ENCODE data around the gene RNF167. TPM values are rescaled to one million over a fixed set of nuclear protein-coding genes. Genes with fewer than 3 reads are reported as not detected.
A peak's percentile ranks its signal among the peaks of the same experiment; 100 is the strongest.

The RNF167 gene
- total and polyA plus RNA-seq, 2 donors (not counting 3 experiments of a cell fraction or from before 2014, with no cell fraction given) = 60.2 to 87.6 TPM

DNA sequence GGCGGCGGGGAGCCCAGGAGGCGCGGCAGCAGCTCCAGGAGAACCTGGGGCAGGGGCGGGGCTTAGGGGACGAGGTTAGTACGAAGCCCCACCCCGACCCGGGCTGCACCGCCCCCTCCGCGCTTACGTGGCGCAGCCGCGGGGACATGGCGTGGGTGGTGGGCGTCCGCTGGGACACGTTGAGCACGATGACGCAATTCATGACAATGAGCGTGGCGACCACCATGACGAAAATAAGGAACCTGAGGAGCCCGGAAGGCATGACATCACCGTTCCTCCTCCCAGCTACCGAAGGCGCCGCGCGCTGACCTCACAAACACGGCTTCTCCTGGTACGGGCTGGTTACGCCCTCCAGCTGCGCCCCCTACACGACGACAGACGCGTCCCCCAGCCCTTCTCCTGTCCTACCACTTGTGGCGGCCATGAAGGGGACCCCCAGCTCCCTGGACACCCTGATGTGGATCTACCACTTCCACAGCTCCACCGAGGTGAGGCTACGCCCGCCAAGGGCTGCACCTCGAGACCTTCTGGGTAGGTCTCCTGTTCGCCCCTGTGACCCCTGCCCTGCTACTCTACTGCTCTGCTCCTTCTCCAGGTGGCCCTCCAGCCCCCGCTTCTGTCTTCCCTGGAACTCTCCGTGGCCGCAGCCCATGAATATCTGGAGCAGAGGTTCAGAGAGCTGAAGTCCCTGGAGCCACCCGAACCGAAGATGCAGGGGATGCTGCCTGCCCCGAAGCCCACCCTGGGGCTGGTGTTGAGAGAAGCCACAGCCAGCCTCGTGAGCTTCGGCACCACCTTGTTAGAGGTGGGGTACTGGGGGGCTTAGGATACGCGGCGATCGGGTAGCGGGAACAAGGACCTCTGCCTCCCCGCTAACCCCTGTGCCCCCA, 40.5 kb upstream of the RNF167 start, which contains the start of gene C17orf107:
C17orf107 (plus strand) TSS at position 196 of the 890 bp plus-strand sequence; CDS start at position 423, 227 bp downstream.
- peaks cover 10% of the 10 kb centered on the region for H3K4me1 ChIP-seq (ENCODE audit: control insufficient read depth, extremely low read depth, insufficient read depth, low read length)
- H3K9me3 ChIP-seq (replicated peaks; ENCODE audit: control insufficient read depth, insufficient read depth, low read length) = no peaks in the 10 kb centered on the region
- peak; percentile 76 for DNase-seq (ENCODE audit: low read depth, low spot score)
- peak; percentile 28 for FAIRE-seq
- H3K9me1 ChIP-seq (replicated peaks; ENCODE audit: control insufficient read depth, extremely low read depth, insufficient read depth, low read length) = no peaks in the 10 kb centered on the region
- no peak within 1 kb of the TSS for H3K27ac ChIP-seq (ENCODE audit: insufficient read depth, low read depth, low read length)
- ChIA-PET CTCF (interaction anchor here (0.5 to 6.9 kb wide), 10 partner anchors 10 to 191 kb away, joined by 3 to 70 read pairs (median 5); partner anchors contain the start of genes ARRB2, MED11 and PSMB6), POLR2A (interaction anchor here (0.6 kb wide), 1 partner anchor 117 kb away, joined by 4 read pairs; no protein-coding TSS in a partner anchor)
- dilution Hi-C loops (cut with MboI; ENCODE audit: extremely low pct_ligation_motif_present, low sequenced_read_pairs) (no loop called here), intact Hi-C loops (cut with micrococcal nuclease) (loop anchor here (5.0 kb wide), 2 partner anchors 112 to 167 kb away; partner anchors contain the start of genes GLTPD2, MED11 and VMO1)
- no TSS peak for BruUV-seq (replicated peaks)
- peak within 1 kb of the TSS in 2 of 3 experiments; percentile 12 to 32 for H3K4me3 ChIP-seq (replicated peaks in 1 of 3; ENCODE audit: insufficient read depth in 1 of 3, low read depth in 1 of 3, low read length in 3 of 3)
- TF ChIP-seq POLR2A (IDR thresholded peaks at IDR 0.05; ENCODE audit: low read depth, low read length) (peak; percentile 19), MYC (IDR thresholded peaks at IDR 0.05; ENCODE audit: low read depth, low read length) (no peak), FOS (IDR thresholded peaks at IDR 0.05; ENCODE audit: borderline replicate concordance, insufficient read depth, low read length) (no peak), GATA2 (IDR thresholded peaks at IDR 0.05; ENCODE audit: insufficient read depth, insufficient read length, low read depth, low read length) (no peak), POLR2AphosphoS5 (IDR thresholded peaks at IDR 0.05; ENCODE audit: insufficient read depth, low read depth, low read length) (peak; percentile 55), EZH2 (IDR thresholded peaks at IDR 0.05; ENCODE audit: borderline replicate concordance, low read depth, low read length, severe bottlenecking) (peak; percentile 30), JUN (IDR thresholded peaks at IDR 0.05; ENCODE audit: borderline replicate concordance, insufficient read depth, insufficient read length, low read depth) (peak; percentile 50)
- TF ChIP-seq, protein P1, sequence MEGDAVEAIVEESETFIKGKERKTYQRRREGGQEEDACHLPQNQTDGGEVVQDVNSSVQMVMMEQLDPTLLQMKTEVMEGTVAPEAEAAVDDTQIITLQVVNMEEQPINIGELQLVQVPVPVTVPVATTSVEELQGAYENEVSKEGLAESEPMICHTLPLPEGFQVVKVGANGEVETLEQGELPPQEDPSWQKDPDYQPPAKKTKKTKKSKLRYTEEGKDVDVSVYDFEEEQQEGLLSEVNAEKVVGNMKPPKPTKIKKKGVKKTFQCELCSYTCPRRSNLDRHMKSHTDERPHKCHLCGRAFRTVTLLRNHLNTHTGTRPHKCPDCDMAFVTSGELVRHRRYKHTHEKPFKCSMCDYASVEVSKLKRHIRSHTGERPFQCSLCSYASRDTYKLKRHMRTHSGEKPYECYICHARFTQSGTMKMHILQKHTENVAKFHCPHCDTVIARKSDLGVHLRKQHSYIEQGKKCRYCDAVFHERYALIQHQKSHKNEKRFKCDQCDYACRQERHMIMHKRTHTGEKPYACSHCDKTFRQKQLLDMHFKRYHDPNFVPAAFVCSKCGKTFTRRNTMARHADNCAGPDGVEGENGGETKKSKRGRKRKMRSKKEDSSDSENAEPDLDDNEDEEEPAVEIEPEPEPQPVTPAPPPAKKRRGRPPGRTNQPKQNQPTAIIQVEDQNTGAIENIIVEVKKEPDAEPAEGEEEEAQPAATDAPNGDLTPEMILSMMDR (IDR thresholded peaks at IDR 0.05; ENCODE audit: extremely low read depth in 1 of 2, insufficient read depth in 1 of 2, low read depth in 1 of 2, low read length in 2 of 2) = no peak
- TF ChIP-seq, protein P2, sequence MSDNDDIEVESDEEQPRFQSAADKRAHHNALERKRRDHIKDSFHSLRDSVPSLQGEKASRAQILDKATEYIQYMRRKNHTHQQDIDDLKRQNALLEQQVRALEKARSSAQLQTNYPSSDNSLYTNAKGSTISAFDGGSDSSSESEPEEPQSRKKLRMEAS (IDR thresholded peaks at IDR 0.05; ENCODE audit: insufficient read depth, insufficient read length) = no peak
- peak within 1 kb of the TSS; percentile 67 for H3K4me2 ChIP-seq (ENCODE audit: insufficient read depth, low read length)
- peaks cover 0 to 24% of the 10 kb centered on the region in 2 experiments for H3K36me3 ChIP-seq (ENCODE audit: control insufficient read depth in 2 of 2, extremely low read depth in 1 of 2, insufficient read depth in 2 of 2, low read length in 2 of 2)
- H4K20me1 ChIP-seq (replicated peaks; ENCODE audit: control insufficient read depth, extremely low read depth, insufficient read depth, low read length) = no peaks in the 10 kb centered on the region
- peak within 1 kb of the TSS; percentile 34 for H3K9ac ChIP-seq (replicated peaks; ENCODE audit: extremely low read depth, insufficient read depth, low read length)
- no peaks in the 10 kb centered on the region for H3K79me2 ChIP-seq (ENCODE audit: control insufficient read depth, insufficient read depth, low read length)
- H2AFZ ChIP-seq (ENCODE audit: low read depth, low read length) = peak within 1 kb of the TSS; percentile 55
- no peaks in the 10 kb centered on the region for H3K27me3 ChIP-seq (ENCODE audit: control insufficient read depth in 2 of 2, insufficient read depth in 2 of 2, low read length in 2 of 2)

All from endothelial cell of umbilical vein (primary cell).